Liver (tissue), 9 donors: ENCODE results near the gene TRPM2. TPM values are rescaled to one million over a fixed set of nuclear protein-coding genes. Genes with fewer than 3 reads are reported as not detected.
"Not testable (repeated sequence)": the region's sequence is repeated elsewhere in the genome, so short reads cannot be mapped to it uniquely, and the experiment has no call there.

Experiments
- DNase-seq: peaks from one replicate; pipeline ENCODE4 v3.0.0-alpha.2; 2017; ENCODE audit warnings: low spot score
- H3K27ac ChIP-seq, 2 donors: one replicate each; pipeline ENCODE4 v1.7.0; 2013; ENCODE audit warnings: inconsistent platforms in 2 of 2, low read length in 2 of 2, control low read depth in 1 of 2, low read depth in 1 of 2, mild to moderate bottlenecking in 1 of 2
- H3K27me3 ChIP-seq, 4 donors: one replicate each; pipeline versions ENCODE4 v1.6.1 to v1.7.0; 2013; ENCODE audit warnings: low read length in 3 of 4, inconsistent platforms in 1 of 4, mild to moderate bottlenecking in 1 of 4, moderate library complexity in 1 of 4; ENCODE audit not compliant: control insufficient read depth in 4 of 4, insufficient read depth in 4 of 4
- H3K36me3 ChIP-seq, 4 donors: one replicate each; pipeline versions ENCODE4 v1.6.1 to v1.7.0; 2013; ENCODE audit warnings: low read length in 3 of 4, mild to moderate bottlenecking in 3 of 4, low read depth in 1 of 4, moderate library complexity in 1 of 4; ENCODE audit not compliant: control insufficient read depth in 4 of 4, insufficient read depth in 3 of 4
- H3K4me1 ChIP-seq, 4 donors: one replicate each; pipeline versions ENCODE4 v1.6.1 to v1.7.0; 2013; ENCODE audit warnings: low read length in 3 of 4, mild to moderate bottlenecking in 3 of 4, moderate library complexity in 1 of 4; ENCODE audit not compliant: control insufficient read depth in 4 of 4, insufficient read depth in 4 of 4
- H3K4me3 ChIP-seq, 3 donors: one replicate each; pipeline versions ENCODE4 v1.6.1 to v1.7.0; 2013; ENCODE audit warnings: low read length in 3 of 3, control low read depth in 1 of 3, low read depth in 1 of 3, mild to moderate bottlenecking in 1 of 3
- H3K9ac ChIP-seq, 2 donors: one replicate each; pipeline ENCODE4 v1.7.0; 2013; ENCODE audit warnings: low read length in 2 of 2, mild to moderate bottlenecking in 2 of 2, moderate library complexity in 2 of 2, control low read depth in 1 of 2, low read depth in 1 of 2
- H3K9me3 ChIP-seq, 4 donors: one replicate each; pipeline versions ENCODE4 v1.6.1 to v1.7.0; 2013; ENCODE audit warnings: low read length in 3 of 4; ENCODE audit not compliant: control insufficient read depth in 4 of 4
- FOXA1 ChIP-seq: IDR thresholded peaks from 2 replicates; pipeline ENCODE4 v1.6.1; 2016; ENCODE audit warnings: antibody characterized with exemption
- SP1 ChIP-seq: IDR thresholded peaks from 2 replicates; pipeline ENCODE4 v1.6.1; 2018; ENCODE audit warnings: antibody characterized with exemption, mild to moderate bottlenecking
- WGBS: extraction: QIAGEN DNeasy Blood & Tissue Kit; methylation state at CpG from one replicate; pipeline ENCODE4 v1.1.7; 2013; 5-methylcytosine and 5-hydroxymethylcytosine counted together
- polyA plus RNA-seq, 2 donors: library from polyadenylated mRNA; stranded (reverse) in 1 of 2; unstranded in 1 of 2; fragments of 200-250 nt in 1 of 2; fragments of >200 nt in 1 of 2; fragmentation: Nextera tagmentation in 1 of 2; extraction: Ambion mirVana in 1 of 2; gene quantifications; one replicate each; pipeline versions ENCODE4 v1.2.1 to v1.2.3, GENCODE V29; 2013 to 2015
- total RNA-seq, 2 donors: library from RNA; depleted of rRNA; stranded (reverse); fragments of >200 nt; gene quantifications; one replicate each; pipeline ENCODE4 v1.2.3, GENCODE V29; 2014
- TF ChIP-seq, protein P1 (sequence below): IDR thresholded peaks from 2 replicates; pipeline ENCODE4 v1.6.1; 2016; ENCODE audit warnings: antibody characterized with exemption
- TF ChIP-seq, protein P2 (sequence below): IDR thresholded peaks from 2 replicates; pipeline ENCODE4 v1.6.1; 2016; ENCODE audit warnings: antibody characterized with exemption
- TF ChIP-seq, protein P3 (sequence below): IDR thresholded peaks from 2 replicates; pipeline ENCODE4 v1.6.1; 2016; ENCODE audit warnings: antibody characterized with exemption, mild to moderate bottlenecking
- TF ChIP-seq, protein P4 (sequence below): fragments of 150-350 bp; IDR thresholded peaks from 2 replicates; pipeline ENCODE4 v1.5.1; 2017; ENCODE audit warnings: improper control_type of control experiment, low read depth, low read length; ENCODE audit not compliant: missing input control
- donor health status: healthy.
- donor health status: healthy.
- donor health status: healthy.
- donor health status: healthy.
- donor health status: healthy.

The TRPM2 gene
- total and polyA plus RNA-seq, 4 donors: 0.43 to 1.3 (median 0.63) TPM

DNA sequence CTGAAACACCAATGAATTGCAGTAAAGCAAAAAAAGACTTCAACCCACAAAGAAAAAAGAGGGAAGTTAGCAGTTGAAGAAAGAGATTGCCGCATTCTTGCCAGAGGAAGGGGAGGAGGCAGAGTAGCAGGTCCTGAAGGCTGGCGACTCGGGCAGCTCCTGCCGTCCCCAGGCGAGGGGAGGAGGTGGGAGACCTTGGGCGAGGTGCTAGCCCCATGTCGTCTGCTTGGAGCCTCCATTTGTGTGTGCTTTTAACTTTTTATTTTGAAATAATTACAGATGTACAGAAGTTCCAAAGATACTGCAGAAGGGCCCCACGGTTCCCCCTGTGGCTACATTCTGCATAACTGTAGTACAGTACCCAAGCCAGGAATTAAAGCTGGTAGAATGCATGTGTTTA, 6.7 kb downstream of the TRPM2 start (continued):
- TF ChIP-seq, protein P1, sequence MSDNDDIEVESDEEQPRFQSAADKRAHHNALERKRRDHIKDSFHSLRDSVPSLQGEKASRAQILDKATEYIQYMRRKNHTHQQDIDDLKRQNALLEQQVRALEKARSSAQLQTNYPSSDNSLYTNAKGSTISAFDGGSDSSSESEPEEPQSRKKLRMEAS: no peak

DNA sequence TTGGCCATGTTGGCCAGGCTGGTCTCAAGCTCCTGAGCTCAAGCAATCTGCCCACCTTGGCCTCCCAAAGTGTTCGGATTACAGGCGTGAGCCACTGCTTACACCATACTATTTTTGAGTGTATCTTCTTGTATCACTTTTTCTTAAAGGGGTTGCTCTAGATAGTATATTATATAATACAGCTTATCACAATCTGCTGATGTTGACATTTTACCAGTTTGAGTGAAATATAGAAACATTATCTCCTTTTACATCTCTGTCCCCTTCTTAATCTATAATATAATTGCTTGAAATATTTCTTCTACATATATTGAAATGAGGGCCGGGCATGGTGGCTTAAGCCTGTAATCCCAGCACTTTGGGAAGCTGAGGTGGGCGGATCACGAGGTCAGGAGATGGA, 8.5 kb downstream of the TRPM2 start:
- not testable (repeated sequence) for H3K9me3 ChIP-seq, DNase-seq, H3K4me1 ChIP-seq, H3K27ac ChIP-seq, H3K4me3 ChIP-seq, H3K9ac ChIP-seq, H3K36me3 ChIP-seq, H3K27me3 ChIP-seq
- WGBS: 84% methylated on average over 5 of the region's 5 CpGs

DNA sequence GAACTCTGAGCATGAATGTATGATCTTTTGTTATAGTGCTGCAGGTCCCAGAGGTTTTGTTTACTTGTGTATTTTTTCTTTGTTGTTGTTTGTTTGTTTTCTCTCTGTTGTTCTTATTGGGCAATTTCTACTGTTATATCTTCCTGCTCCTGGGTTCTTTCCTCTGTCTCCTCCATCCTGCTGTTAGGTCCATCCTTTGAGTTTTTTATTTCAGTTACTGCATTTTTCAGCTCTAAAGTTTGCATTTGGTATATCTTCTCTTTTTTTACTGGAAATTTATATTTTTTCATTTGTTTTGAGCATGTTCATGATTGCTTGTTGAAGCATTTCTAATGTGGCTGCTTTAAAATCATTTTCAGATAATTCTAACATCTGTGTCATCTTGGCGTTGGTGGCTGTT, 9.9 kb downstream of the TRPM2 start:
- WGBS: 99% methylated on average over 1 of the region's 1 CpG
- no peaks in the 10 kb centered on the region for H3K27me3 ChIP-seq

More for the DNA sequence above, 9.9 kb downstream of the TRPM2 start:
- Histone ChIP-seq H3K4me1 (no peaks in the 10 kb centered on the region), H3K36me3 (no peaks in the 10 kb centered on the region), H3K27ac (no peak overlapping the region), H3K9ac (no peak overlapping the region), H3K4me3 (no peak overlapping the region), H3K9me3 (no peaks in the 10 kb centered on the region)
- DNase-seq: no peak
- no peak for TF ChIP-seq SP1
- TF ChIP-seq, protein P1: no peak
- TF ChIP-seq, protein P2, sequence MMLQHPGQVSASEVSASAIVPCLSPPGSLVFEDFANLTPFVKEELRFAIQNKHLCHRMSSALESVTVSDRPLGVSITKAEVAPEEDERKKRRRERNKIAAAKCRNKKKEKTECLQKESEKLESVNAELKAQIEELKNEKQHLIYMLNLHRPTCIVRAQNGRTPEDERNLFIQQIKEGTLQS: no peak
- TF ChIP-seq, protein P3, sequence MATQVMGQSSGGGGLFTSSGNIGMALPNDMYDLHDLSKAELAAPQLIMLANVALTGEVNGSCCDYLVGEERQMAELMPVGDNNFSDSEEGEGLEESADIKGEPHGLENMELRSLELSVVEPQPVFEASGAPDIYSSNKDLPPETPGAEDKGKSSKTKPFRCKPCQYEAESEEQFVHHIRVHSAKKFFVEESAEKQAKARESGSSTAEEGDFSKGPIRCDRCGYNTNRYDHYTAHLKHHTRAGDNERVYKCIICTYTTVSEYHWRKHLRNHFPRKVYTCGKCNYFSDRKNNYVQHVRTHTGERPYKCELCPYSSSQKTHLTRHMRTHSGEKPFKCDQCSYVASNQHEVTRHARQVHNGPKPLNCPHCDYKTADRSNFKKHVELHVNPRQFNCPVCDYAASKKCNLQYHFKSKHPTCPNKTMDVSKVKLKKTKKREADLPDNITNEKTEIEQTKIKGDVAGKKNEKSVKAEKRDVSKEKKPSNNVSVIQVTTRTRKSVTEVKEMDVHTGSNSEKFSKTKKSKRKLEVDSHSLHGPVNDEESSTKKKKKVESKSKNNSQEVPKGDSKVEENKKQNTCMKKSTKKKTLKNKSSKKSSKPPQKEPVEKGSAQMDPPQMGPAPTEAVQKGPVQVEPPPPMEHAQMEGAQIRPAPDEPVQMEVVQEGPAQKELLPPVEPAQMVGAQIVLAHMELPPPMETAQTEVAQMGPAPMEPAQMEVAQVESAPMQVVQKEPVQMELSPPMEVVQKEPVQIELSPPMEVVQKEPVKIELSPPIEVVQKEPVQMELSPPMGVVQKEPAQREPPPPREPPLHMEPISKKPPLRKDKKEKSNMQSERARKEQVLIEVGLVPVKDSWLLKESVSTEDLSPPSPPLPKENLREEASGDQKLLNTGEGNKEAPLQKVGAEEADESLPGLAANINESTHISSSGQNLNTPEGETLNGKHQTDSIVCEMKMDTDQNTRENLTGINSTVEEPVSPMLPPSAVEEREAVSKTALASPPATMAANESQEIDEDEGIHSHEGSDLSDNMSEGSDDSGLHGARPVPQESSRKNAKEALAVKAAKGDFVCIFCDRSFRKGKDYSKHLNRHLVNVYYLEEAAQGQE: no peak
- TF ChIP-seq, protein P4, sequence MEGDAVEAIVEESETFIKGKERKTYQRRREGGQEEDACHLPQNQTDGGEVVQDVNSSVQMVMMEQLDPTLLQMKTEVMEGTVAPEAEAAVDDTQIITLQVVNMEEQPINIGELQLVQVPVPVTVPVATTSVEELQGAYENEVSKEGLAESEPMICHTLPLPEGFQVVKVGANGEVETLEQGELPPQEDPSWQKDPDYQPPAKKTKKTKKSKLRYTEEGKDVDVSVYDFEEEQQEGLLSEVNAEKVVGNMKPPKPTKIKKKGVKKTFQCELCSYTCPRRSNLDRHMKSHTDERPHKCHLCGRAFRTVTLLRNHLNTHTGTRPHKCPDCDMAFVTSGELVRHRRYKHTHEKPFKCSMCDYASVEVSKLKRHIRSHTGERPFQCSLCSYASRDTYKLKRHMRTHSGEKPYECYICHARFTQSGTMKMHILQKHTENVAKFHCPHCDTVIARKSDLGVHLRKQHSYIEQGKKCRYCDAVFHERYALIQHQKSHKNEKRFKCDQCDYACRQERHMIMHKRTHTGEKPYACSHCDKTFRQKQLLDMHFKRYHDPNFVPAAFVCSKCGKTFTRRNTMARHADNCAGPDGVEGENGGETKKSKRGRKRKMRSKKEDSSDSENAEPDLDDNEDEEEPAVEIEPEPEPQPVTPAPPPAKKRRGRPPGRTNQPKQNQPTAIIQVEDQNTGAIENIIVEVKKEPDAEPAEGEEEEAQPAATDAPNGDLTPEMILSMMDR: no peak
- no peak for TF ChIP-seq FOXA1
